WTC11 (cell line): Measurements from ENCODE around the gene ETF1. TPM values are rescaled to one million over a fixed set of nuclear protein-coding genes. Genes with fewer than 3 reads are reported as not detected.

Experiments
- ATAC-seq: fragments of 200-7000 bp; cut with Tn5 transposase; 2 replicates; pipeline ENCODE4 v1.10.0; 2021; ENCODE audit warnings: mild to moderate bottlenecking, moderate library complexity
- CTCF ChIA-PET: fragments of 300-600 bp; sonication (Branson Sonifier 250); formaldehyde crosslinking; loops from one replicate; lab custom pipeline; 2021; ENCODE audit warnings: antibody characterized with exemption; lab: Charles Lee
- POLR2A ChIA-PET: fragments of 350-600 bp; sonication (Branson Sonifier 250); formaldehyde crosslinking; loops from one replicate; lab custom pipeline; 2021; ENCODE audit warnings: antibody characterized with exemption; lab: Charles Lee
- DNase-seq: peaks from one replicate; pipeline ENCODE4 v3.0.0; 2021; ENCODE audit warnings: low spot score
- H3K27ac Mint-ChIP-seq: 2 replicates; pipeline ENCODE4 v1.8.0; 2021; ENCODE audit warnings: mixed read lengths
- H3K27me3 Mint-ChIP-seq: 2 replicates; pipeline ENCODE4 v1.8.0; 2021; ENCODE audit warnings: low read depth, mild to moderate bottlenecking, moderate library complexity, mixed read lengths
- H3K36me3 Mint-ChIP-seq: 2 replicates; pipeline ENCODE4 v1.8.0; 2021; ENCODE audit warnings: mixed read lengths
- H3K4me1 Mint-ChIP-seq: 2 replicates; pipeline ENCODE4 v1.8.0; 2022; ENCODE audit warnings: mixed read lengths
- H3K4me3 Mint-ChIP-seq: 2 replicates; pipeline ENCODE4 v1.8.0; 2021; ENCODE audit warnings: mild to moderate bottlenecking, moderate library complexity, mixed read lengths
- H3K9me3 Mint-ChIP-seq: 2 replicates; pipeline ENCODE4 v1.8.0; 2021; ENCODE audit warnings: mixed read lengths
- CREB1 ChIP-seq: sonication (generic); formaldehyde crosslinking; IDR thresholded peaks from 2 replicates; pipeline ENCODE4 v1.8.0; 2023; ENCODE audit warnings: mild to moderate bottlenecking, missing genetic modification reagents
- ELF4 ChIP-seq: sonication (generic); formaldehyde crosslinking; IDR thresholded peaks from 2 replicates; pipeline ENCODE4 v1.8.1; 2022; ENCODE audit warnings: low read depth, mild to moderate bottlenecking, moderate library complexity, missing genetic modification reagents
- GABPB1 ChIP-seq: sonication (generic); formaldehyde crosslinking; IDR thresholded peaks from 2 replicates; pipeline ENCODE4 v1.8.1; 2023; ENCODE audit warnings: mild to moderate bottlenecking, missing genetic modification reagents
- JAZF1 ChIP-seq: fragments of 250-450 bp; sonication (Bioruptor Pico); IDR thresholded peaks from 2 replicates; pipeline ENCODE4 v1.9.0; 2021; ENCODE audit warnings: moderate library complexity, mild to moderate bottlenecking, inconsistent platforms
- OVOL2 ChIP-seq: fragments of 250-450 bp; sonication (Bioruptor Pico); IDR thresholded peaks from 2 replicates; pipeline ENCODE4 v1.9.0; 2021; ENCODE audit warnings: mild to moderate bottlenecking, borderline replicate concordance
- TCF7 ChIP-seq: sonication (generic); formaldehyde crosslinking; IDR thresholded peaks from 2 replicates; pipeline ENCODE4 v1.8.0; 2022; ENCODE audit warnings: mild to moderate bottlenecking, low read depth, missing genetic modification reagents, moderate library complexity
- ZNF281 ChIP-seq: sonication (generic); formaldehyde crosslinking; IDR thresholded peaks from 2 replicates; pipeline ENCODE4 v1.8.0; 2023; ENCODE audit warnings: mild to moderate bottlenecking, missing genetic modification reagents
- ZNF671 ChIP-seq: fragments of 250-450 bp; sonication (Bioruptor Pico); IDR thresholded peaks from 2 replicates; pipeline ENCODE4 v1.8.0; 2021; ENCODE audit warnings: mild to moderate bottlenecking
- total RNA-seq: library from RNA; stranded (reverse); gene quantifications from 3 replicates; pipeline ENCODE4 v1.2.3, GENCODE V29; 2021
- TF ChIP-seq, protein P1 (sequence below): sonication (generic); formaldehyde crosslinking; IDR thresholded peaks from 2 replicates; pipeline ENCODE4 v1.8.0; 2022; ENCODE audit warnings: mild to moderate bottlenecking, missing genetic modification reagents
- TF ChIP-seq, protein P2 (sequence below): sonication (generic); formaldehyde crosslinking; IDR thresholded peaks from 2 replicates; pipeline ENCODE4 v1.8.1; 2022; ENCODE audit warnings: missing genetic modification reagents, borderline replicate concordance
- TF ChIP-seq, protein P3 (sequence below): fragments of 250-450 bp; sonication (Bioruptor Pico); IDR thresholded peaks from 2 replicates; pipeline ENCODE4 v1.9.0; 2021; ENCODE audit warnings: mild to moderate bottlenecking
- TF ChIP-seq, protein P4 (sequence below): sonication (generic); formaldehyde crosslinking; conservative IDR thresholded peaks from 2 replicates; pipeline ENCODE4 v1.8.1; 2022; ENCODE audit warnings: mild to moderate bottlenecking, missing genetic modification reagents
- TF ChIP-seq, protein P5 (sequence below): sonication (generic); formaldehyde crosslinking; IDR thresholded peaks from 2 replicates; pipeline ENCODE4 v1.8.1; 2023; ENCODE audit warnings: mild to moderate bottlenecking, moderate library complexity, missing genetic modification reagents

Gene ETF1
- total RNA-seq, 1 experiment from 2014 or later = 137 TPM

- H3K4me1 Mint-ChIP-seq = peaks cover 3% of the 10 kb centered on the region
- TF ChIP-seq, protein P1, sequence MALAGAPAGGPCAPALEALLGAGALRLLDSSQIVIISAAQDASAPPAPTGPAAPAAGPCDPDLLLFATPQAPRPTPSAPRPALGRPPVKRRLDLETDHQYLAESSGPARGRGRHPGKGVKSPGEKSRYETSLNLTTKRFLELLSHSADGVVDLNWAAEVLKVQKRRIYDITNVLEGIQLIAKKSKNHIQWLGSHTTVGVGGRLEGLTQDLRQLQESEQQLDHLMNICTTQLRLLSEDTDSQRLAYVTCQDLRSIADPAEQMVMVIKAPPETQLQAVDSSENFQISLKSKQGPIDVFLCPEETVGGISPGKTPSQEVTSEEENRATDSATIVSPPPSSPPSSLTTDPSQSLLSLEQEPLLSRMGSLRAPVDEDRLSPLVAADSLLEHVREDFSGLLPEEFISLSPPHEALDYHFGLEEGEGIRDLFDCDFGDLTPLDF = no peak
- no peak for TF ChIP-seq ZNF671 (CRISPR knock-in tag)
- TF ChIP-seq CREB1 = no peak
- TF ChIP-seq OVOL2 = no peak
- H3K36me3 Mint-ChIP-seq = no peaks in the 10 kb centered on the region
- ChIA-PET CTCF (no interaction called here), POLR2A (no interaction called here)
- H3K27ac Mint-ChIP-seq = no peak overlapping the region
- DNase-seq = no peak
- H3K4me3 Mint-ChIP-seq = no peak overlapping the region
- no peaks in the 10 kb centered on the region for H3K9me3 Mint-ChIP-seq
- no peaks in the 10 kb centered on the region for H3K27me3 Mint-ChIP-seq
- ATAC-seq = no peak
These were observed 37.7 kb upstream of the ETF1 start for GRCh38 chr5:138580777-138581176.

GRCh38 chr5:138580001-138580400 lies 37.0 kb upstream of the ETF1 start:
- ChIA-PET POLR2A (no interaction called here), CTCF (interaction anchor here (0.8 to 1.5 kb wide), 16 partner anchors 8 to 816 kb away, joined by 3 to 20 read pairs (median 7); partner anchors contain the start of gene KDM3B)
- Mint-ChIP-seq H3K36me3 (peaks cover under 1% of the 10 kb centered on the region; the same call in 1 of the 2 replicates), H3K4me1 (peaks cover 3% of the 10 kb centered on the region), H3K27me3 (no peaks in the 10 kb centered on the region)
- DNase-seq (no peak), ATAC-seq (no peak)
- TF ChIP-seq, protein P1 = no peak
- TF ChIP-seq, protein P2, sequence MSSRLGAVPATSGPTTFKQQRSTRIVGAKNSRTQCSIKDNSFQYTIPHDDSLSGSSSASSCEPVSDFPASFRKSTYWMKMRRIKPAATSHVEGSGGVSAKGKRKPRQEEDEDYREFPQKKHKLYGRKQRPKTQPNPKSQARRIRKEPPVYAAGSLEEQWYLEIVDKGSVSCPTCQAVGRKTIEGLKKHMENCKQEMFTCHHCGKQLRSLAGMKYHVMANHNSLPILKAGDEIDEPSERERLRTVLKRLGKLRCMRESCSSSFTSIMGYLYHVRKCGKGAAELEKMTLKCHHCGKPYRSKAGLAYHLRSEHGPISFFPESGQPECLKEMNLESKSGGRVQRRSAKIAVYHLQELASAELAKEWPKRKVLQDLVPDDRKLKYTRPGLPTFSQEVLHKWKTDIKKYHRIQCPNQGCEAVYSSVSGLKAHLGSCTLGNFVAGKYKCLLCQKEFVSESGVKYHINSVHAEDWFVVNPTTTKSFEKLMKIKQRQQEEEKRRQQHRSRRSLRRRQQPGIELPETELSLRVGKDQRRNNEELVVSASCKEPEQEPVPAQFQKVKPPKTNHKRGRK (CRISPR knock-in tag) = no peak
- TF ChIP-seq, protein P3, sequence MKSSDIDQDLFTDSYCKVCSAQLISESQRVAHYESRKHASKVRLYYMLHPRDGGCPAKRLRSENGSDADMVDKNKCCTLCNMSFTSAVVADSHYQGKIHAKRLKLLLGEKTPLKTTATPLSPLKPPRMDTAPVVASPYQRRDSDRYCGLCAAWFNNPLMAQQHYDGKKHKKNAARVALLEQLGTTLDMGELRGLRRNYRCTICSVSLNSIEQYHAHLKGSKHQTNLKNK = no peak
- TF ChIP-seq, all 79 proteins: peak for 0
- no peak overlapping the region for H3K4me3 Mint-ChIP-seq
- no peak overlapping the region for H3K27ac Mint-ChIP-seq
- H3K9me3 Mint-ChIP-seq = no peaks in the 10 kb centered on the region

DNA sequence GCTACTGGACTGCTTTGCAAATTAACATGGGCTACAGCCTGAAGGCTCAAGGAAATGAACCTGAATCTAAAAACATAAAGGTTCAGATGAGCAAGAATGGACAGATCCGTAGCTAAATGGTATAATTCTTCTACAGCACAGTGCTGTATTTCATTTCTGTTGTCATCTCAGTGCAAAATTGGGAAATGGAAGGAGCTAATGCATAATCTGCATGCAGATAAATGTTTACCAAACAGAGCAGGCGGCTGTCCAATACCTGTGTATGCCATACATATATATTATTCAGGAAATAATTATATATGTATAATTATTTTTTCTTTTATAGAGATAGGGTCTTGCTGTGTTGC lies 36.5 kb upstream of the ETF1 start:
- ATAC-seq = no peak
- H3K9me3 Mint-ChIP-seq = no peaks in the 10 kb centered on the region
- H3K36me3 Mint-ChIP-seq = peaks cover 5% of the 10 kb centered on the region
- H3K27me3 Mint-ChIP-seq = no peaks in the 10 kb centered on the region; the same call in 1 of the 2 replicates
- peaks cover 3% of the 10 kb centered on the region for H3K4me1 Mint-ChIP-seq
- ChIA-PET CTCF (interaction anchor here (0.5 to 1.5 kb wide), 40 partner anchors 9 to 817 kb away, joined by 3 to 20 read pairs (median 4); partner anchors contain the start of genes ETF1 and KDM3B), POLR2A (no interaction called here)
- DNase-seq = no peak
- no peak overlapping the region for H3K4me3 Mint-ChIP-seq
- no peak overlapping the region for H3K27ac Mint-ChIP-seq
- TF ChIP-seq ELF4 (CRISPR knock-in tag) = no peak
- TF ChIP-seq TCF7 = no peak
- TF ChIP-seq, protein P4, sequence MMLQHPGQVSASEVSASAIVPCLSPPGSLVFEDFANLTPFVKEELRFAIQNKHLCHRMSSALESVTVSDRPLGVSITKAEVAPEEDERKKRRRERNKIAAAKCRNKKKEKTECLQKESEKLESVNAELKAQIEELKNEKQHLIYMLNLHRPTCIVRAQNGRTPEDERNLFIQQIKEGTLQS = no peak
- no peak for TF ChIP-seq ZNF281 (CRISPR knock-in tag)
- no peak for TF ChIP-seq GABPB1

GRCh38 chr5:138577452-138577851 lies 34.4 kb upstream of the ETF1 start:
- DNase-seq (no peak), ATAC-seq (no peak)
- Mint-ChIP-seq H3K27ac (peak overlapping the region; percentile 84; the same call in 1 of the 2 replicates), H3K4me1 (peaks cover 10% of the 10 kb centered on the region), H3K36me3 (peaks cover 25% of the 10 kb centered on the region), H3K27me3 (no peaks in the 10 kb centered on the region; the same call in 1 of the 2 replicates), H3K4me3 (no peak overlapping the region), H3K9me3 (no peaks in the 10 kb centered on the region)
- POLR2A ChIA-PET = no interaction called here
- CTCF ChIA-PET = interaction anchor here (0.7 to 0.9 kb wide), 3 partner anchors 30 to 147 kb away, joined by 3 to 4 read pairs (median 3); no protein-coding TSS in a partner anchor
- TF ChIP-seq JAZF1 (CRISPR knock-in tag) = no peak
- TF ChIP-seq, protein P5, sequence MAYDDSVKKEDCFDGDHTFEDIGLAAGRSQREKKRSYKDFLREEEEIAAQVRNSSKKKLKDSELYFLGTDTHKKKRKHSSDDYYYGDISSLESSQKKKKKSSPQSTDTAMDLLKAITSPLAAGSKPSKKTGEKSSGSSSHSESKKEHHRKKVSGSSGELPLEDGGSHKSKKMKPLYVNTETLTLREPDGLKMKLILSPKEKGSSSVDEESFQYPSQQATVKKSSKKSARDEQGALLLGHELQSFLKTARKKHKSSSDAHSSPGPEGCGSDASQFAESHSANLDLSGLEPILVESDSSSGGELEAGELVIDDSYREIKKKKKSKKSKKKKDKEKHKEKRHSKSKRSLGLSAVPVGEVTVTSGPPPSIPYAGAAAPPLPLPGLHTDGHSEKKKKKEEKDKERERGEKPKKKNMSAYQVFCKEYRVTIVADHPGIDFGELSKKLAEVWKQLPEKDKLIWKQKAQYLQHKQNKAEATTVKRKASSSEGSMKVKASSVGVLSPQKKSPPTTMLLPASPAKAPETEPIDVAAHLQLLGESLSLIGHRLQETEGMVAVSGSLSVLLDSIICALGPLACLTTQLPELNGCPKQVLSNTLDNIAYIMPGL (CRISPR knock-in tag) = no peak
